GM12878 (cell line): Measurements from ENCODE around the gene ZNF423. TPM values are rescaled to one million over a fixed set of nuclear protein-coding genes. Genes with fewer than 3 reads are reported as not detected.

Source experiments
- ATAC-seq: fragments of 200-7000 bp; cut with Tn5 transposase; 3 replicates; pipeline ENCODE4 v1.9.1; 2020; ENCODE audit warnings: mild to moderate bottlenecking, moderate library complexity
- BruUV-seq: library from RNA; stranded (reverse); fragments of 400-500 nt; replicated peaks from 2 replicates; lab custom pipeline; 2021; lab: Mats Ljungman, UMichigan
- CTCF ChIA-PET: fragments of 300-600 bp; sonication (Branson Sonifier 250); formaldehyde crosslinking; extraction: SDS; loops from one replicate; lab custom pipeline; 2021; ENCODE audit warnings: inconsistent platforms; lab: Yijun Ruan, JAX
- POLR2A ChIA-PET: fragments of 350-600 bp; formaldehyde crosslinking; extraction: SDS; loops from one replicate; lab custom pipeline; 2021; ENCODE audit warnings: inconsistent platforms; lab: Charles Lee
- RAD21 ChIA-PET: fragments of 300-600 bp; sonication (Branson Sonifier 250); formaldehyde crosslinking; loops from one replicate; lab custom pipeline; 2023; ENCODE audit warnings: antibody characterized with exemption; ENCODE audit not compliant: unreplicated experiment; lab: Charles Lee
- SMC1A ChIA-PET: fragments of 300-600 bp; sonication (Branson Sonifier 250); formaldehyde crosslinking; loops from one replicate; lab custom pipeline; 2023; ENCODE audit not compliant: unreplicated experiment, uncharacterized antibody; lab: Charles Lee
- DNase-seq: peaks from one replicate; pipeline ENCODE4 v3.0.0-alpha.2; 2011; ENCODE audit warnings: low read depth, low spot score
- FAIRE-seq: peaks from 3 replicates; lab custom pipeline; 2011; peaks lifted over from hg19 to GRCh38; lab: Jason Lieb, UNC
- H2AFZ ChIP-seq: 2 replicates; pipeline ENCODE4 v1.6.0; 2011; ENCODE audit warnings: low read depth, low read length, control low read depth; ENCODE audit not compliant: control insufficient read depth
- H3K27ac ChIP-seq: 2 replicates; pipeline ENCODE4 v1.5.1; 2011; ENCODE audit warnings: control low read depth; ENCODE audit not compliant: control insufficient read depth, insufficient read depth
- H3K27me3 ChIP-seq, 2 experiments: replicated peaks in 1 of 2; 2 replicates each; pipeline versions ENCODE4 v1.6.0 to v1.6.1; 2011; ENCODE audit warnings: low read length in 1 of 2; ENCODE audit not compliant: control insufficient read depth in 2 of 2, insufficient read depth in 2 of 2
- H3K36me3 ChIP-seq, 2 experiments: 2 replicates each; pipeline ENCODE4 v1.5.1; 2011; ENCODE audit warnings: low read length in 1 of 2; ENCODE audit not compliant: control insufficient read depth in 2 of 2, insufficient read depth in 2 of 2
- H3K4me1 ChIP-seq: 2 replicates; pipeline ENCODE4 v1.6.1; 2011; ENCODE audit warnings: mild to moderate bottlenecking, low read length, moderate library complexity, mixed read lengths; ENCODE audit not compliant: control insufficient read depth, insufficient read depth
- H3K4me2 ChIP-seq: 2 replicates; pipeline ENCODE4 v1.6.0; 2011; ENCODE audit warnings: control low read depth; ENCODE audit not compliant: control insufficient read depth, insufficient read depth
- H3K4me3 ChIP-seq: fragments of 200-600 bp; sonication (generic); 2 replicates; pipeline ENCODE4 v1.5.1; 2016
- H3K79me2 ChIP-seq: 2 replicates; pipeline ENCODE4 v1.6.0; 2011; ENCODE audit warnings: low read length; ENCODE audit not compliant: control insufficient read depth, insufficient read depth
- H3K9ac ChIP-seq: 2 replicates; pipeline ENCODE4 v1.8.0; 2011; ENCODE audit warnings: low read length, control low read depth, mixed read lengths; ENCODE audit not compliant: control insufficient read depth, insufficient read depth
- H3K9me3 ChIP-seq: replicated peaks from 3 replicates; pipeline ENCODE4 v1.5.1; 2011; ENCODE audit warnings: mild to moderate bottlenecking, low read length; ENCODE audit not compliant: control insufficient read depth, insufficient read depth
- H4K20me1 ChIP-seq: 2 replicates; pipeline ENCODE4 v1.6.0; 2011; ENCODE audit not compliant: control insufficient read depth, insufficient read depth
- BHLHE40 ChIP-seq, 2 experiments: fragments of 450-650 bp in 1 of 2; IDR thresholded peaks; 2 replicates each; pipeline ENCODE4 v1.6.1; 2011 to 2017; ENCODE audit warnings: low read depth in 2 of 2, borderline replicate concordance in 1 of 2, improper control_type of control experiment in 1 of 2, low read length in 1 of 2, mild to moderate bottlenecking in 1 of 2
- CBX5 ChIP-seq: sonication (generic); IDR thresholded peaks from 2 replicates; pipeline ENCODE4 v1.6.1; 2016; ENCODE audit warnings: low read depth, moderate library complexity, mild to moderate bottlenecking, inconsistent platforms
- CEBPB ChIP-seq, 2 experiments: fragments of 150-350 bp in 1 of 2; IDR thresholded peaks; 2 replicates each; pipeline ENCODE4 v1.6.1; 2012 to 2014; ENCODE audit warnings: low read depth in 2 of 2, low read length in 2 of 2, borderline replicate concordance in 1 of 2, inconsistent platforms in 1 of 2
- E2F8 ChIP-seq: fragments of 450-650 bp; IDR thresholded peaks from 2 replicates; pipeline ENCODE4 v1.6.1; 2018; ENCODE audit warnings: mild to moderate bottlenecking, low read depth, moderate library complexity; ENCODE audit not compliant: partially characterized antibody
- EP300 ChIP-seq, 2 experiments: fragments of 150-350 bp in 1 of 2; IDR thresholded peaks; 2 replicates each; pipeline ENCODE4 v1.6.1; 2011 to 2012; ENCODE audit warnings: low read depth in 2 of 2, low read length in 2 of 2, borderline replicate concordance in 1 of 2, improper control_type of control experiment in 1 of 2, inconsistent platforms in 1 of 2; ENCODE audit not compliant: control insufficient read depth in 1 of 2
- FOS ChIP-seq: IDR thresholded peaks from 3 replicates; pipeline ENCODE4 v1.6.1; 2011; ENCODE audit warnings: borderline replicate concordance; ENCODE audit not compliant: insufficient read length; ENCODE audit errors: extremely low read depth
- HCFC1 ChIP-seq: fragments of 150-350 bp; IDR thresholded peaks from 2 replicates; pipeline ENCODE4 v1.6.1; 2014; ENCODE audit warnings: low read length
- IRF4 ChIP-seq: IDR thresholded peaks from 2 replicates; pipeline ENCODE4 v1.6.1; 2011; ENCODE audit warnings: low read depth, low read length
- KDM1A ChIP-seq: fragments of 200-600 bp; sonication (generic); IDR thresholded peaks from 2 replicates; pipeline ENCODE4 v1.6.1; 2016; ENCODE audit warnings: borderline replicate concordance
- MEF2B ChIP-seq: fragments of 450-650 bp; IDR thresholded peaks from 2 replicates; pipeline ENCODE4 v1.6.1; 2018; ENCODE audit warnings: mild to moderate bottlenecking, moderate library complexity; ENCODE audit not compliant: partially characterized antibody, poor library complexity, severe bottlenecking
- MYB ChIP-seq: fragments of 150-350 bp; IDR thresholded peaks from 2 replicates; pipeline ENCODE4 v1.6.1; 2014; ENCODE audit warnings: mild to moderate bottlenecking, low read depth, low read length, borderline replicate concordance
- MYC ChIP-seq: IDR thresholded peaks from 2 replicates; pipeline ENCODE4 v1.6.1; 2011; ENCODE audit warnings: mild to moderate bottlenecking, low read length, moderate library complexity, inconsistent platforms; ENCODE audit not compliant: insufficient read depth, insufficient replicate concordance, insufficient read length, severe bottlenecking
- NFXL1 ChIP-seq: fragments of 450-650 bp; IDR thresholded peaks from 2 replicates; pipeline ENCODE4 v1.6.1; 2017; ENCODE audit warnings: antibody characterized with exemption, mild to moderate bottlenecking, borderline replicate concordance
- NFYA ChIP-seq: IDR thresholded peaks from 2 replicates; pipeline ENCODE4 v1.6.1; 2011; ENCODE audit warnings: low read depth, mild to moderate bottlenecking, low read length, improper control_type of control experiment, borderline replicate concordance
- PKNOX1 ChIP-seq: fragments of 450-650 bp; IDR thresholded peaks from 2 replicates; pipeline ENCODE4 v1.6.1; 2016; ENCODE audit warnings: mild to moderate bottlenecking
- RUNX3 ChIP-seq: IDR thresholded peaks from 2 replicates; pipeline ENCODE4 v1.6.1; 2012; ENCODE audit warnings: low read length, inconsistent platforms
- SIX5 ChIP-seq: IDR thresholded peaks from 2 replicates; pipeline ENCODE4 v1.6.1; 2011; ENCODE audit warnings: mild to moderate bottlenecking, low read depth, low read length, moderate library complexity; ENCODE audit not compliant: severe bottlenecking
- SPI1 ChIP-seq: IDR thresholded peaks from 2 replicates; pipeline ENCODE4 v1.6.1; 2011; ENCODE audit warnings: low read depth, mild to moderate bottlenecking, low read length, moderate library complexity, borderline replicate concordance; ENCODE audit not compliant: insufficient read depth
- YBX1 ChIP-seq: fragments of 450-650 bp; IDR thresholded peaks from 2 replicates; pipeline ENCODE4 v1.6.1; 2016; ENCODE audit warnings: antibody characterized with exemption
- WGBS: methylation state at CpG from one replicate; pipeline ENCODE4 v1.1.6; 2016; ENCODE audit warnings: low lambda C conversion rate; ENCODE audit not compliant: insufficient replicate concordance, insufficient coverage; ENCODE audit errors: missing lambda C conversion rate; 5-methylcytosine and 5-hydroxymethylcytosine counted together
- in situ Hi-C: fragments of 300-500 bp; cut with MboI; formaldehyde crosslinking; loops from 9 replicates; pipeline ENCODE4 v1.14.3; 2018; ENCODE audit warnings: mixed read lengths
- intact Hi-C: fragments of 100-400 bp; cut with micrococcal nuclease; formaldehyde crosslinking; loops from one replicate; pipeline ENCODE4 v1.14.2; 2022; ENCODE audit not compliant: unreplicated experiment
- polyA plus RNA-seq, 11 experiments: library from polyadenylated mRNA; depleted of rRNA in 4 of 11; unstranded in 6 of 11; stranded (reverse) in 5 of 11; fragments of >200 nt; fragmentation: Nextera tagmentation in 4 of 11; fragmentation: Illumina TruSeq in 1 of 11; extraction: Ambion mirVana in 4 of 11; extraction: Trizol in 1 of 11; gene quantifications; 1 replicate in 1 of 11; 2 replicates in 10 of 11; pipeline versions ENCODE4 v1.2.1 to v1.2.3, GENCODE V29; 2011 to 2016; ENCODE audit warnings: inconsistent platforms in 2 of 11, missing spikeins in 2 of 11, low read depth in 1 of 11
- total RNA-seq, 4 experiments: library from RNA; depleted of rRNA in 3 of 4; stranded (reverse); fragments of >200 nt in 3 of 4; fragmentation: Illumina TruSeq in 1 of 4; extraction: Trizol in 1 of 4; gene quantifications; 2 replicates each; pipeline versions ENCODE4 v1.2.1 to v1.2.3, GENCODE V29; 2013 to 2021

The ZNF423 gene
- total and polyA plus RNA-seq, 10 of the 15 experiments (the other 5 are each of a cell fraction or from before 2014, with no cell fraction given) = 0.03 to 0.64 (median 0.10) TPM

GRCh38 chr16:49681217-49681883 is 174.6 kb downstream of the ZNF423 start:
- Histone ChIP-seq H3K27ac (no peak overlapping the region), H2AFZ (no peak overlapping the region), H3K27me3 (peaks cover 0 to 5% of the 10 kb centered on the region in 2 experiments; a peak in 3 of 4 replicates), H3K4me1 (no peaks in the 10 kb centered on the region), H3K9ac (no peak overlapping the region), H3K79me2 (no peaks in the 10 kb centered on the region), H3K9me3 (no peaks in the 10 kb centered on the region; the same call in 2 of the 3 replicates), H3K4me2 (no peak overlapping the region), H3K36me3 (no peaks in the 10 kb centered on the region), H4K20me1 (no peaks in the 10 kb centered on the region), H3K4me3 (no peak overlapping the region)
- FAIRE-seq (no peak), ATAC-seq (no peak), DNase-seq (no peak)
- ChIA-PET POLR2A (no interaction called here), RAD21 (no interaction called here), CTCF (no interaction called here), SMC1A (no interaction called here)
- in situ Hi-C loops = no loop called here
- TF ChIP-seq NFYA = no peak
- TF ChIP-seq HCFC1 = no peak
- TF ChIP-seq PKNOX1 = no peak
- no peak for TF ChIP-seq NFXL1
- TF ChIP-seq BHLHE40 (IDR thresholded peaks at IDR 0.05; ENCODE audit: borderline replicate concordance in 1 of 2, low read depth in 2 of 2, low read length in 1 of 2) = no peak
- no peak for TF ChIP-seq KDM1A
- TF ChIP-seq MEF2B = no peak
- no peak for TF ChIP-seq YBX1
- no peak for TF ChIP-seq E2F8
- TF ChIP-seq MYC = no peak
- no peak for TF ChIP-seq MYB
- TF ChIP-seq IRF4 = no peak
- TF ChIP-seq EP300 (IDR thresholded peaks at IDR 0.05; ENCODE audit: borderline replicate concordance in 1 of 2, control insufficient read depth in 1 of 2, low read depth in 2 of 2, low read length in 2 of 2) = no peak
- TF ChIP-seq CBX5 = no peak
- no peak for TF ChIP-seq RUNX3
- no peak for TF ChIP-seq CEBPB (IDR thresholded peaks at IDR 0.05; ENCODE audit: borderline replicate concordance in 1 of 2, low read depth in 2 of 2, low read length in 2 of 2)
- no peak for TF ChIP-seq FOS
- no peak for TF ChIP-seq SPI1
- TF ChIP-seq SIX5 = no peak
- intact Hi-C loops = no loop called here
- 30% methylated on average over 9 of the region's 9 CpGs for WGBS
- BruUV-seq = no TSS peak
